Measurements from ENCODE around the gene DYNC1H1. TPM values are rescaled to one million over a fixed set of nuclear protein-coding genes. Genes with fewer than 3 reads are reported as not detected.

DYNC1H1 gene
- total and polyA plus RNA-seq, 2 of the 13 experiments (the other 11 are each of a cell fraction or from before 2014, with no cell fraction given) = 74.4 to 239 TPM

DNA sequence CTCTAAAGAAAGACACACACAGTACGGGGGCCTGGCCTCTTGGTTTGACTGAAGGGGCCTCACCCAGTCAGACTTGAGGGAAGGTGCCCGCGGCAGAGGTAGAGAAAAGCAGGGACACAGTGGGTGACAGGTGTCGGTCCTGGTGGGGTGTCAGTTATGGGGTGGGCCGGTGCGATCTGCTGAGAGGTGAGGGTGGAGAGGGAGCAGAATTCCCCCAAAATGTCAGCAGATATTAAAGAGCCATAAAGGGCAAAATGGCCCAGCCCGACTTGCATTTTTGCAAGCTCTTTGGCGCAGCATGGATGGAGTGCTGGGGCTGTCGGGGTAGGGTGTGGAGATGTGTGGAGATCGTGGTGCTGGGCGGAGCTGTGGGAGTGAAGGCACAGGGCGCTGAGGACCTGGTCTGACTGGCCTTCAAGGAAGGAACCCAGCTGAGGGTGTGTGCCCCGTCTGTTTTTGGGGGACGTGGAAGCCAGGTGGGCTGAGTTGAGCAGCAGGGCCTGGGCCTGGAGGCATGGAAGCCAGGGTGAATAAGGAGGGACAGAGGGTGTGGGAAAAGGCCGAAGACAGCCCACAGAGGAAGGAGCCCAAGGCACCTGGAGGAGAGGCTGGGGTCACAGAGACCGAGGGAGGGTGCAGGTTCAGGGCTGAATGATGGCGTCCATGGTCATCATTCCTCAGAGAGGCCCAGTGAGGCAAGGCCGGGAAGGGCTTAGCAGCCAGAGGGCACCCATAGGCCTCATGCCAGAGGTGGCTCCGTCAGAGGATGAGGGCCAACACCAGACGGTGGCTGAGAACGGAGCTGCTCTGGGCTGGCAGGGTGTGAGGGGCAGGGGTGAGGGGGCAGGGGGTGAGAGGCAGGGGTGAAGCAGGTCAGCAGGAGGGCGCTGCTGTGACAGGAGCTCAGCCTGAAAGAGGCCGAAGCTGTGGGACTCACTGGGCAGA is 48.2 kb upstream of the DYNC1H1 start:
- WGBS (ENCODE audit: low lambda C conversion rate) = 96% methylated on average over 23 of the region's 23 CpGs
- no peak overlapping the region for H3K4me3 ChIP-seq (replicated peaks in 1 of 3; ENCODE audit: insufficient read depth in 1 of 3, low read depth in 2 of 3, low read length in 3 of 3)
- H2AFZ ChIP-seq (ENCODE audit: low read length) = no peak overlapping the region

DNA sequence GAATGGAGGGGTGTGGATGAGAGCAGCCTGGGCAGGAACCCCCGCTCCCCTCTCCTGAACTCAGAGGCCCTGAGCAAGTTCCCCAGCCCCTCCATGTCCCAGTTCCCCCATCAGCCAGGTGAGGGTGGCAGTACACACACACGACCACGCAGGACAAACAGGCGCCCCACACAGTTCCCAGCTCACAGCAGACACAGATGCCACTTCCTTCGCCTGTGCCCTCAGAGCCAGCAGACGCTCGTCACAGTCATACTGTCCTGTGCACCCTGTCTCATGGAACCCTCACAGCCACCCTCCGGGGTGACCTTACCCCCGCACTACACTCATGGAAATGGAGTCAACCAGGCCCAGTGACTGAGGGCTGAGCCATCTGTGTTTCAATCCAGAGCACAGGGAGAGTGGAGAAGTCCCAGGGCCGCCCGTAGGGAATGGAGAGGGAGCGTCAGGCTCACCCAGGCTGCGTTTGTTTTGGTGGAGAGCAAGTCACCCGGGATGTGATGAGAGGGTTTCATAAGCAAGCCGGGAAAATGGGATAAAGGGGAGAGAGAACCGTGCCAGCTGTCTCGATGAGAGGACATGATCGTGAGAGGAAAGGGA is 47.5 kb upstream of the DYNC1H1 start:
- 93% methylated on average over 16 of the region's 18 CpGs for WGBS (ENCODE audit: low lambda C conversion rate)
- intact Hi-C loops (cut with micrococcal nuclease; ENCODE audit: unreplicated experiment) = no loop called here
- H3K27ac ChIP-seq (ENCODE audit: extremely low read length, insufficient read depth, low read length) = no peak overlapping the region
- no peaks in the 10 kb centered on the region for H4K20me1 ChIP-seq (ENCODE audit: insufficient read depth, low read length)
- H3K27me3 ChIP-seq (ENCODE audit: control insufficient read depth in 1 of 2, insufficient read depth in 2 of 2, low read length in 2 of 2) = no peaks in the 10 kb centered on the region
- no peaks in the 10 kb centered on the region for H3K4me1 ChIP-seq (ENCODE audit: insufficient read depth, low read length)
- CTCF ChIA-PET (ENCODE audit: low intra/inter-chr PET ratio, low total read pairs) = no interaction called here
- no peaks in the 10 kb centered on the region for H3K79me2 ChIP-seq (ENCODE audit: insufficient read depth, low read length)
- no TSS peak for BruUV-seq (replicated peaks)
- H3K9ac ChIP-seq (ENCODE audit: insufficient read depth, low read depth, low read length) = no peak overlapping the region
- ATAC-seq (peak; percentile 32; the same call in 2 of the 3 replicates), FAIRE-seq (no peak), DNase-seq (ENCODE audit: low spot score) (no peak)
- no peak overlapping the region for H3K4me2 ChIP-seq (ENCODE audit: low read depth, low read length)
- no peaks in the 10 kb centered on the region for H3K9me3 ChIP-seq (ENCODE audit: low read length)
- POLR2A ChIA-PET = no interaction called here
- no peak overlapping the region for H3K4me3 ChIP-seq (replicated peaks in 1 of 3; ENCODE audit: insufficient read depth in 1 of 3, low read depth in 2 of 3, low read length in 3 of 3)
- TF ChIP-seq ZNF816 (CRISPR knock-in tag; IDR thresholded peaks at IDR 0.05; ENCODE audit: borderline replicate concordance) (no peak), HCFC1 (IDR thresholded peaks at IDR 0.05; ENCODE audit: low read depth, low read length) (no peak), PRMT3 (CRISPR knock-in tag; IDR thresholded peaks at IDR 0.05; ENCODE audit: borderline replicate concordance, low read depth) (no peak), KDM1A (CRISPR knock-in tag; IDR thresholded peaks at IDR 0.05) (no peak), IRF2 (CRISPR knock-in tag; IDR thresholded peaks at IDR 0.05) (no peak), RCOR2 (CRISPR knock-in tag; IDR thresholded peaks at IDR 0.05) (no peak), ZNF780A (CRISPR knock-in tag; IDR thresholded peaks at IDR 0.05) (no peak)
- TF ChIP-seq, protein P1, sequence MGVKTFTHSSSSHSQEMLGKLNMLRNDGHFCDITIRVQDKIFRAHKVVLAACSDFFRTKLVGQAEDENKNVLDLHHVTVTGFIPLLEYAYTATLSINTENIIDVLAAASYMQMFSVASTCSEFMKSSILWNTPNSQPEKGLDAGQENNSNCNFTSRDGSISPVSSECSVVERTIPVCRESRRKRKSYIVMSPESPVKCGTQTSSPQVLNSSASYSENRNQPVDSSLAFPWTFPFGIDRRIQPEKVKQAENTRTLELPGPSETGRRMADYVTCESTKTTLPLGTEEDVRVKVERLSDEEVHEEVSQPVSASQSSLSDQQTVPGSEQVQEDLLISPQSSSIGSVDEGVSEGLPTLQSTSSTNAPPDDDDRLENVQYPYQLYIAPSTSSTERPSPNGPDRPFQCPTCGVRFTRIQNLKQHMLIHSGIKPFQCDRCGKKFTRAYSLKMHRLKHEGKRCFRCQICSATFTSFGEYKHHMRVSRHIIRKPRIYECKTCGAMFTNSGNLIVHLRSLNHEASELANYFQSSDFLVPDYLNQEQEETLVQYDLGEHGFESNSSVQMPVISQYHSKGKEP (CRISPR knock-in tag; IDR thresholded peaks at IDR 0.05) = no peak
- no peak overlapping the region for H2AFZ ChIP-seq (ENCODE audit: low read length)
- H3K36me3 ChIP-seq (replicated peaks in 1 of 2; ENCODE audit: control insufficient read depth in 1 of 2, insufficient read depth in 2 of 2, low read length in 2 of 2) = peaks cover 1 to 20% of the 10 kb centered on the region in 2 experiments; a peak in 3 of 5 replicates
- in situ Hi-C loops (cut with HindIII; ENCODE audit: extremely low pct_ligation_motif_present, low pct_unique_long_range_greater_than_20kb) = no loop called here

More for the DNA sequence above, 48.2 kb upstream of the DYNC1H1 start:
- H3K27ac ChIP-seq (ENCODE audit: extremely low read length, insufficient read depth, low read length) = no peak overlapping the region
- no peaks in the 10 kb centered on the region for H3K4me1 ChIP-seq (ENCODE audit: insufficient read depth, low read length)
- ATAC-seq (no peak; the same call in 1 of the 3 replicates), DNase-seq (ENCODE audit: low spot score) (no peak), FAIRE-seq (no peak)
- H3K4me2 ChIP-seq (ENCODE audit: low read depth, low read length) = no peak overlapping the region
- in situ Hi-C loops (cut with HindIII; ENCODE audit: extremely low pct_ligation_motif_present, low pct_unique_long_range_greater_than_20kb) (no loop called here), intact Hi-C loops (cut with micrococcal nuclease; ENCODE audit: unreplicated experiment) (no loop called here)
- no peak for TF ChIP-seq CBFB (CRISPR knock-in tag; IDR thresholded peaks at IDR 0.05)
- no peak for TF ChIP-seq MZF1 (CRISPR knock-in tag; IDR thresholded peaks at IDR 0.05; ENCODE audit: borderline replicate concordance)
- no peak for TF ChIP-seq CHCHD3 (CRISPR knock-in tag; IDR thresholded peaks at IDR 0.05)
- TF ChIP-seq, protein P2, sequence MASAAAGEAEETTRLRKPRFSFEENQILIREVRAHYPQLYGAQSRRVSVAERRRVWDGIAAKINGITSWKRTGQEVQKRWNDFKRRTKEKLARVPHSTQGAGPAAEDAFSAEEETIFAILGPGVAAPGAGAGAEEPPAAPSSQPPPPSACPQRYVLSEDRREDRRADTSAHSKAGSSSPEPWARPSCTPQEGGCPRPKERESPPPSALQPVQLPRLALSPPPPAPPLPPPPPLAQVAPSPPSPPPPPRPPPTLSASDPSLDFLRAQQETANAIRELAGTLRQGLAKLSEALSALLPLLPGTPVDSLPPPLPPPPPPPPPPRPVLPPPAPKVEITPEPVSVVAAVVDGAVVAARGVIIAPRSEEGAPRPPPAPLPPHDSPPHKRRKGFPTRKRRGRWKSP (CRISPR knock-in tag; IDR thresholded peaks at IDR 0.05) = no peak
- TF ChIP-seq ZBTB7B (CRISPR knock-in tag; IDR thresholded peaks at IDR 0.05) = no peak
- no peak for TF ChIP-seq HNRNPLL (IDR thresholded peaks at IDR 0.05; ENCODE audit: low read depth, low read length, poor library complexity, severe bottlenecking)
- H3K36me3 ChIP-seq (replicated peaks in 1 of 2; ENCODE audit: control insufficient read depth in 1 of 2, insufficient read depth in 2 of 2, low read length in 2 of 2) = peaks cover 0 to 23% of the 10 kb centered on the region in 2 experiments; a peak in 3 of 5 replicates
- no TSS peak for BruUV-seq (replicated peaks)
- CTCF ChIA-PET (ENCODE audit: low intra/inter-chr PET ratio, low total read pairs) = no interaction called here
- no peaks in the 10 kb centered on the region for H4K20me1 ChIP-seq (ENCODE audit: insufficient read depth, low read length)
- no peaks in the 10 kb centered on the region for H3K79me2 ChIP-seq (ENCODE audit: insufficient read depth, low read length)
- POLR2A ChIA-PET = no interaction called here
- no peaks in the 10 kb centered on the region for H3K9me3 ChIP-seq (ENCODE audit: low read length)
- H3K27me3 ChIP-seq (ENCODE audit: control insufficient read depth in 1 of 2, insufficient read depth in 2 of 2, low read length in 2 of 2) = no peaks in the 10 kb centered on the region
- no peak overlapping the region for H3K9ac ChIP-seq (ENCODE audit: insufficient read depth, low read depth, low read length)
